Measurements from ENCODE around the gene GALNT5.

- TF ChIP-seq CTCF (IDR thresholded peaks at IDR 0.05; ENCODE audit: low read depth, low read length, poor library complexity, severe bottlenecking) (no peak), EZH2phosphoT487 (IDR thresholded peaks at IDR 0.05; ENCODE audit: borderline replicate concordance, low read length) (no peak)
Observed at GRCh38 chr2:157262248-157262647, 4.7 kb downstream of the GALNT5 start.
